Brain microvascular endothelial cell (primary cell): ENCODE data around the gene ACSL3.
"Not testable (repeated sequence)": the region's sequence is repeated elsewhere in the genome, so short reads cannot be mapped to it uniquely, and the experiment has no call there.

Source experiments
- DNase-seq: peaks from one replicate; pipeline ENCODE4 v3.0.0-alpha.2; 2020
- H3K27ac ChIP-seq: fragments of 250-450 bp; sonication (Bioruptor Pico); 2 replicates; pipeline ENCODE4 v1.5.1; 2020; ENCODE audit warnings: mild to moderate bottlenecking, moderate library complexity
- H3K27me3 ChIP-seq: fragments of 250-450 bp; sonication (Bioruptor Pico); replicated peaks from 2 replicates; pipeline ENCODE4 v1.5.1; 2020; ENCODE audit warnings: mild to moderate bottlenecking
- H3K36me3 ChIP-seq: fragments of 250-450 bp; sonication (Bioruptor Pico); replicated peaks from 2 replicates; pipeline ENCODE4 v1.5.1; 2020; ENCODE audit warnings: mild to moderate bottlenecking
- H3K4me3 ChIP-seq: 2 replicates; pipeline ENCODE4 v1.5.1; 2011; ENCODE audit warnings: low read depth, mild to moderate bottlenecking, control low read depth, low read length, moderate library complexity
- in situ Hi-C: cut with HindIII; loops from 2 replicates; pipeline ENCODE4 v1.10.0; 2017; ENCODE audit warnings: low sequenced_read_pairs, low pct_ligation_motif_present
- TF ChIP-seq, protein P1 (sequence below): IDR thresholded peaks from 2 replicates; pipeline ENCODE4 v1.5.1; 2011; ENCODE audit warnings: low read depth, mild to moderate bottlenecking, moderate library complexity, low read length, control low read depth, inconsistent platforms; ENCODE audit errors: missing control alignments

Gene ACSL3

DNA sequence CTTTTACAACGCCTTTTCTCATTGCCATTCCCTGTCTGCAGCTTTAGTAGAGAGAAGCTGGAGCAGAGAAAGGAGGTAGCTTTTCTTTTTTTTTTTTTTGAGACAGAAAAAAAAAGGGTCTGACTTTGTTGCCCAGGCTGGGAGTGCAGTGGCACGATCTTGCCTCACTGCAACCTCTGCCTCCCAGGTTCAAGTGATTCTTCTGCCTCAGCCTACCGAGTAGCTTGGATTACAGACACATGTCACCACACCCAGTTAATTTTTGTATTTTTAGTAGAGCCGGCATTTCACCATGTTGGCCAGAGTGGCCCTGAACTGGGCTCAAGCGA, 25.0 kb upstream of the ACSL3 start:
- Histone ChIP-seq H3K36me3 (no peaks in the 10 kb centered on the region), H3K27me3 (no peaks in the 10 kb centered on the region), H3K27ac (no peak overlapping the region)

DNA sequence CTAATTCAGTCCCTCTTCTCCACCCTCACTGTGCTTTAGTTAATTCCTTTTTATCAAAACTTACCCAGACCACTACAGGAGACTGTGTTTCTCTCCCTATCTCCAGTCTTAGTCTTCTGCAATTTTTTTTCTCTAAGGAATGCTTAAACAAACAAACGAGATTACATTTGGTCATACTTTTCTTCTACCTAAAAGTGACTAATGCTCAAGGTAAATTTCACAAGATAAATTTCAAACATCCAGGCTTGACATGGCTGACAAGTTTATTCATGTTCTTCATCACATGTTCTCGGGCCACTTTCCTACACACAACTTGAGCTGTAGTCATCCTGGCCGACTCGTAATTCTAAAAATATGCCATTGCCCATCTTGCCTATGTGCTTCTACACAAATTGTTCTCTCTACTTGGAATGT, 23.2 kb upstream of the ACSL3 start:
- TF ChIP-seq, protein P1, sequence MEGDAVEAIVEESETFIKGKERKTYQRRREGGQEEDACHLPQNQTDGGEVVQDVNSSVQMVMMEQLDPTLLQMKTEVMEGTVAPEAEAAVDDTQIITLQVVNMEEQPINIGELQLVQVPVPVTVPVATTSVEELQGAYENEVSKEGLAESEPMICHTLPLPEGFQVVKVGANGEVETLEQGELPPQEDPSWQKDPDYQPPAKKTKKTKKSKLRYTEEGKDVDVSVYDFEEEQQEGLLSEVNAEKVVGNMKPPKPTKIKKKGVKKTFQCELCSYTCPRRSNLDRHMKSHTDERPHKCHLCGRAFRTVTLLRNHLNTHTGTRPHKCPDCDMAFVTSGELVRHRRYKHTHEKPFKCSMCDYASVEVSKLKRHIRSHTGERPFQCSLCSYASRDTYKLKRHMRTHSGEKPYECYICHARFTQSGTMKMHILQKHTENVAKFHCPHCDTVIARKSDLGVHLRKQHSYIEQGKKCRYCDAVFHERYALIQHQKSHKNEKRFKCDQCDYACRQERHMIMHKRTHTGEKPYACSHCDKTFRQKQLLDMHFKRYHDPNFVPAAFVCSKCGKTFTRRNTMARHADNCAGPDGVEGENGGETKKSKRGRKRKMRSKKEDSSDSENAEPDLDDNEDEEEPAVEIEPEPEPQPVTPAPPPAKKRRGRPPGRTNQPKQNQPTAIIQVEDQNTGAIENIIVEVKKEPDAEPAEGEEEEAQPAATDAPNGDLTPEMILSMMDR, result no peak
- Histone ChIP-seq H3K27ac (no peak overlapping the region), H3K27me3 (no peaks in the 10 kb centered on the region), H3K36me3 (no peaks in the 10 kb centered on the region), H3K4me3 (no peak overlapping the region)
- DNase-seq, result no peak
- in situ Hi-C loops, result no loop called here

More for the DNA sequence above, 25.0 kb upstream of the ACSL3 start:
- in situ Hi-C loops, result no loop called here
- TF ChIP-seq, protein P1, result no peak
- DNase-seq, result no peak
- H3K4me3 ChIP-seq, result no peak overlapping the region

DNA sequence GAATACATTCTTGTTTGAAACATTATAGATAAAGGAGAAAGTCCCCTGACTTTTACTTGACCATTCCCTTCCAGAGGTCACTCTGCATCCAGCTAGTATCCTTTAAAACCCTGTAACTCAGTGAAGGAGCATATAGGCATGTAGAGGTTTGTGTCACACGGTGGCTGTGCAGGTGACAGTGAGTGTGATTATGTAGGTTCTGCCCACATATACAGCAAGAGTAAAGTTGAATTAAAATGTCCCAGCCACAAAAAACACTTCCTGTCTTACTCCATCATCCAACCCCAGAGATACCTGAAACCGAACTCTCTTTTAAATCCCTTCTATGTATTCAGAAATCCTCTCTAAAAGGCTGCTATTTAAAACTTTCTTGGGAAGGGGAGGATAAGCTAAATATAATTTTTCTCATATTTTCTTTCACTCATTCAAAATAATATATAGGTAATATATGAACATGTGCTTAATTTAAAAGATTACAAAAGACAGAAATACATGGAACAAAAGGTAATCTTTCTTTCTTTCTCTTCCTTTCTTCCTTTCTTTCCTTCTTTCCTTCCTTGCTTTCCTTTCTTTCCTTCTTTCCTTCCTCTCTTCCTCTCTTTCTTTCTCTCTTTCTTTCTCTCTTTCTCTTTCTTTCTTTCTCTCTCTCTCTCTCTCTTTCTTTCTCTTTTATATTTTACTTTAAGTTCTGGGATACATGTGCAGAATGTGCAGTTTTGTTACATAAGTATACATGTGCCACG, 20.6 kb upstream of the ACSL3 start:
- H3K27ac ChIP-seq, result no peak overlapping the region

DNA sequence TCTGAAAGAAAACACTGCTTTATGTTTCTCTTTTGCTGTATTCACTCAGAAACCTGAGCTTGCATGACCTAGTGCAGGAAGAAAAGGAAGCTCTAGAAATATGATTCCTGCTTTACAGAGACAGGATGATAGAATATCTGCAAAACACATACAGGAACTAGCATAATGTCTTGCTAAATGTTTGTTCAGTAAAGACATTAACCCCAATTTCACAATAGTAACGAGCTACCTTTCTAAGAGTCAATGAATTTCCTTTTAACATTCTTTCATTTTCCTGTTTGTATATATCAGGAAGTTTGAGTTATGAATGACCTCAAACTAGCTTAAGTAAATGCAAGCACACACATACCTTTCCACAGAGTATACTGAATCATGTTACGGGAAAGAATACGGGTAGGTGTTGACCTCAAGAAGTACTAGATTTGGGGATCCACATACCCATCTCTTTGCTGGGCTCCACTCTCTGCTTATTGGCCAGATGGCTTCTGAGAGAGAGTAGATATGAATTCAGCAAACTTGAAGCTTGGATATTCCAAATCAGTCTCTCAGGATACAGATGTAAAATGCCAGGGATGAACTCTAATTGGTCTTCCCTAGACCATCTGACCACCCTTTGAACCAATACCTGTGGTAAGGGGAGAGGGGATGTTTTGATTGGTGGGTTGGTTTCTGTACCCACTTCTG, 18.2 kb upstream of the ACSL3 start:
- no peak overlapping the region for H3K27ac ChIP-seq
- no peak overlapping the region for H3K4me3 ChIP-seq
- H3K36me3 ChIP-seq, result no peaks in the 10 kb centered on the region
- TF ChIP-seq, protein P1, result no peak
- in situ Hi-C loops, result no loop called here
- no peaks in the 10 kb centered on the region for H3K27me3 ChIP-seq
- no peak for DNase-seq

More for the DNA sequence above, 20.6 kb upstream of the ACSL3 start:
- Histone ChIP-seq H3K27me3 (no peaks in the 10 kb centered on the region), H3K4me3 (no peak overlapping the region), H3K36me3 (no peaks in the 10 kb centered on the region)
- in situ Hi-C loops, result no loop called here
- TF ChIP-seq, protein P1, result no peak
- DNase-seq, result no peak

DNA sequence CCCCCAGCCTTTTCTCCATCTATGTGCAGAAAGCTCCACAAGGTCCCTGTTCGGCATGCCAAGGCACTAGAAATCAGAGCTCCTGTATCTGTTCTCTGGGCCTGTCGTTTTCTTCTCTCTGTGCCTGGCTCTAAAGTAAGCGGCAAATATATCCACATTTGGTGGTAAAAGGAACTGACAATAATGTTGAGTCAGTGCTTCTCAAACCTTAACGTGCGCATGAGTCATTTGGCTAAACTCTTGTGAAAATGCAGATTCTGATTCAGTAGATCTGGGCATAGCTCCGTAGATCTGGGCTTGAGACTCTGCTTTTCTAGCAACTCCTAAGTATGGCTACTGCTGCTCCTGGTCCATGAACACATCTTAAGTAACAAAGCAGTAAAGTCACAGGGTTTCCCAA, 16.5 kb upstream of the ACSL3 start:
- Histone ChIP-seq H3K27ac (peak overlapping the region; percentile 81), H3K27me3 (no peaks in the 10 kb centered on the region), H3K4me3 (no peak overlapping the region), H3K36me3 (no peaks in the 10 kb centered on the region)
- DNase-seq, result peak; percentile 82
- TF ChIP-seq, protein P1, result no peak
- in situ Hi-C loops, result no loop called here

DNA sequence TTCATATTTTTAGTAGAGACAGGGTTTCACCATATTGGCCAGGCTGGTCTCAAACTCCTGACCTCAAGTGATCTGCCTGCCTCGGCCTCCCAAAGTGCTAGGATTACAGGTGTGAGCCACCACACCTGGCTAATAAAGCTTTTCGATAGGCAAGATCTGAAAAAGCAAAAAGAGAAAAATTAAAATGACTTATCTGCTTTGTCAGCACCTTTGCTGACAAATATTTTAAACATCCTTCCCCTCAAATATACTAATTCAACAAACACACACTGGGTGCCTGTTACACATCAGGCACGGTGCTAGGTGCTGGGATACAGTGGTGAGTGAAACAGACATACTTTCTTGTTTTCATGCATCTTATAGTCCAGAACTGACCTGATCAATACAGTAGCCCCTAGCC, 15.5 kb upstream of the ACSL3 start:
- H3K4me3 ChIP-seq, in situ Hi-C loops, H3K36me3 ChIP-seq, H3K27me3 ChIP-seq, H3K27ac ChIP-seq, DNase-seq: not testable (repeated sequence)
